SU-DHL-6 (cell line): ENCODE data around the gene DUSP22.

ENCODE experiments used
- H2AFZ ChIP-seq: fragments of 200-600 bp; sonication (generic); 2 replicates; pipeline ENCODE4 v1.6.1; 2014; ENCODE audit warnings: low read depth, mild to moderate bottlenecking, moderate library complexity, mixed read lengths, antibody characterized with exemption, low read length; ENCODE audit not compliant: severe bottlenecking
- H3F3A ChIP-seq: fragments of 200-600 bp; shearing (Covaris generic); 2 replicates; pipeline ENCODE4 v1.6.0; 2016; ENCODE audit warnings: antibody characterized with exemption, mild to moderate bottlenecking; ENCODE audit not compliant: insufficient read depth
- H3K27ac ChIP-seq: fragments of 200-600 bp; sonication (generic); 2 replicates; pipeline ENCODE4 v1.5.1; 2016; ENCODE audit warnings: low read depth, mild to moderate bottlenecking, low read length, moderate library complexity, mixed read lengths
- H3K27me3 ChIP-seq: fragments of 200-600 bp; sonication (generic), shearing (Covaris generic); 2 replicates; pipeline ENCODE4 v1.6.0; 2014; ENCODE audit warnings: mild to moderate bottlenecking, low read length
- H3K36me3 ChIP-seq: fragments of 200-600 bp; sonication (generic); 2 replicates; pipeline ENCODE4 v1.6.1; 2014; ENCODE audit warnings: mild to moderate bottlenecking, low read length, mixed read lengths
- H3K4me2 ChIP-seq: fragments of 300-600, 200-600 bp; shearing (Covaris generic), sonication (generic); 2 replicates; pipeline ENCODE4 v1.6.0; 2014; ENCODE audit warnings: low read length, low read depth, mild to moderate bottlenecking; ENCODE audit not compliant: poor library complexity, severe bottlenecking
- H3K4me3 ChIP-seq: fragments of 200-600 bp; sonication (generic); 2 replicates; pipeline ENCODE4 v1.5.1; 2014; ENCODE audit warnings: antibody characterized with exemption, low read length, mild to moderate bottlenecking, mixed read lengths; ENCODE audit not compliant: insufficient read depth, poor library complexity, severe bottlenecking
- H3K79me2 ChIP-seq: fragments of 200-600 bp; sonication (generic); 2 replicates; pipeline ENCODE4 v1.6.1; 2014; ENCODE audit warnings: mild to moderate bottlenecking, low read length, moderate library complexity; ENCODE audit not compliant: insufficient read depth
- H3K9ac ChIP-seq: fragments of 200-600 bp; sonication (generic); 2 replicates; pipeline ENCODE4 v1.7.0; 2014; ENCODE audit warnings: mild to moderate bottlenecking, low read length
- H3K9me2 ChIP-seq: fragments of 200-600 bp; sonication (generic); replicated peaks from 2 replicates; pipeline ENCODE4 v1.6.1; 2014; ENCODE audit warnings: low read length; ENCODE audit not compliant: insufficient read depth
- H3K9me3 ChIP-seq: fragments of 200-600 bp; sonication (generic); 2 replicates; pipeline ENCODE4 v1.6.1; 2014; ENCODE audit warnings: low read length, mixed read lengths; ENCODE audit not compliant: insufficient read depth
- H4K20me1 ChIP-seq: fragments of 200-600 bp; sonication (generic); 2 replicates; pipeline ENCODE4 v1.6.1; 2014; ENCODE audit warnings: low read depth, mild to moderate bottlenecking, antibody characterized with exemption, low read length, moderate library complexity, mixed read lengths
- CTCF ChIP-seq: fragments of 200-600 bp; sonication (generic); IDR thresholded peaks from one replicate; pipeline ENCODE4 v1.5.1; 2017; ENCODE audit warnings: antibody characterized with exemption, mild to moderate bottlenecking, low read length, moderate library complexity; ENCODE audit not compliant: insufficient read depth, poor library complexity, severe bottlenecking
- EZH2phosphoT487 ChIP-seq: fragments of 200-600 bp; sonication (generic), shearing (Covaris generic); conservative IDR thresholded peaks from 2 replicates; pipeline ENCODE4 v1.6.1; 2018; ENCODE audit warnings: mild to moderate bottlenecking, antibody characterized with exemption, low read length, moderate library complexity, mixed read lengths

DUSP22 gene

GRCh38 chr6:340186-340955, 48.1 kb downstream of the DUSP22 start:
- no peak overlapping the region for H3K9ac ChIP-seq
- no peaks in the 10 kb centered on the region for H3K79me2 ChIP-seq
- no peaks in the 10 kb centered on the region for H3K9me2 ChIP-seq
- no peaks in the 10 kb centered on the region for H3K36me3 ChIP-seq
- no peak for TF ChIP-seq EZH2phosphoT487
- no peak for TF ChIP-seq CTCF
- H3K9me3 ChIP-seq = no peaks in the 10 kb centered on the region
- no peaks in the 10 kb centered on the region for H4K20me1 ChIP-seq
- H3K4me3 ChIP-seq = no peak overlapping the region
- H3F3A ChIP-seq = no peaks in the 10 kb centered on the region
- H3K27ac ChIP-seq = no peak overlapping the region
- no peaks in the 10 kb centered on the region for H3K27me3 ChIP-seq
- H2AFZ ChIP-seq = no peak overlapping the region
- H3K4me2 ChIP-seq = no peak overlapping the region

GRCh38 chr6:340991-341827, 48.9 kb downstream of the DUSP22 start:
- no peak overlapping the region for H3K4me2 ChIP-seq
- no peaks in the 10 kb centered on the region for H3F3A ChIP-seq
- no peaks in the 10 kb centered on the region for H4K20me1 ChIP-seq
- no peak overlapping the region for H2AFZ ChIP-seq
- H3K9me3 ChIP-seq = no peaks in the 10 kb centered on the region
- no peak for TF ChIP-seq CTCF
- TF ChIP-seq EZH2phosphoT487 = no peak
- H3K9ac ChIP-seq = no peak overlapping the region
- no peaks in the 10 kb centered on the region for H3K27me3 ChIP-seq
- no peaks in the 10 kb centered on the region for H3K36me3 ChIP-seq
- H3K4me3 ChIP-seq = no peak overlapping the region
- no peaks in the 10 kb centered on the region for H3K9me2 ChIP-seq
- H3K27ac ChIP-seq = no peak overlapping the region
- H3K79me2 ChIP-seq = no peaks in the 10 kb centered on the region

DNA sequence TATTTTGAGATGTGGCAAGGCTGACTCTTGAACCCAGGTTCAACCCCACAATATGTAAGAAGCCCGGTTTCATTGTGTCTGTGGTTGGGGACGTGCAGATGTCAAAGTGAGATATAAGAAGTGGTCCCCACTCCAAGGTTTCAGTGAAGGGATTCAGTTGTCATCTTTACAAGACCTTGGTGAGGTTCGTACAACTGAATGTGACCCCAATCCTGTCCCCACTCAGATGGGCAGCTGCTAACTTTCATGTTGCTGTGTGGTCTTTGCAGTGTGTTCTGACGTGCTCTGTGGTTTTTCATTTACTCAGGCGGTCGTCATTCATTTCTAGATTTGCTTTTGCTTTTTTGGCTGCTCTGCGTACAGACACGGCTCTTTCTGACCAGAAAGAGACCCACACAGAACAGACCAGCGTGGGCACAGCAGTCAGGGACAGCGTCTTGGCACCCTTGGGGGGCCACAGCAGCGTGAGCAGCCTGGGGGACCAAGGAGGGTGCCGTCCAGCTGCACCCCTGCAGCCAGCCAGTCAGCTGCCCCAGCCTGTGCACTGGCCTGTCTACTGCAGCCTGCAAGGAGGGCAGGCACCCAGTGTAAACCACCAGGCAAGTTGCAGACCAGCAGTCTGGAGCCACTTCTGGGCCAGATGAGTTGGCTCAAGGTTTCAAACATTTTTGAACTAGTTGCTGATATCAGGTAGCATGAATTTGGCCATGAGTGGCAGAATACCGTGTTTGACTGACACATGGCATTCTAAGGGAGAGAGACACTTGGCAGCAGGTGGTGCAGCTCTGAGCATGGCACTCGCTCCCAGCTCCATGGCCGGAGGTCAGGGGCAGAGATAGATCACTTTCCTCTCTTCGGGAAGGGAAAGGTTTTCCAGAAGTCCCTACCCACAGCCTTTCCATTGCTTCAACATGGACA, 49.9 kb downstream of the DUSP22 start:
- Histone ChIP-seq H3F3A (no peaks in the 10 kb centered on the region), H3K9ac (no peak overlapping the region), H4K20me1 (no peaks in the 10 kb centered on the region), H3K4me3 (no peak overlapping the region), H3K27ac (no peak overlapping the region), H3K4me2 (no peak overlapping the region), H3K27me3 (no peaks in the 10 kb centered on the region), H3K9me3 (no peaks in the 10 kb centered on the region), H3K36me3 (no peaks in the 10 kb centered on the region), H3K9me2 (no peaks in the 10 kb centered on the region), H3K79me2 (no peaks in the 10 kb centered on the region), H2AFZ (no peak overlapping the region)
- TF ChIP-seq EZH2phosphoT487 = no peak
